HEK293 (cell line): ENCODE measurements around the gene NDC1.

Experiments
- CTCF ChIA-PET: fragments of 350-600 bp; formaldehyde crosslinking; extraction: SDS; loops from one replicate; lab custom pipeline; 2021; ENCODE audit warnings: antibody characterized with exemption; lab: Yijun Ruan, JAX
- POLR2A ChIA-PET: fragments of 300-600 bp; formaldehyde crosslinking; extraction: SDS; loops from one replicate; lab custom pipeline; 2020; ENCODE audit warnings: antibody characterized with exemption, inconsistent platforms; lab: Yijun Ruan, JAX
- H3K27ac ChIP-seq: fragments of 200-500 bp; sonication (Bioruptor generic); 2 replicates; pipeline ENCODE4 v1.5.1; 2014; ENCODE audit warnings: low read depth, low read length, control low read depth, inconsistent platforms; ENCODE audit errors: extremely low read depth
- H3K36me3 ChIP-seq, 2 experiments: fragments of 200-500 bp in 1 of 2; sonication (Bioruptor generic) in 1 of 2; 1 replicate in 1 of 2; 2 replicates in 1 of 2; pipeline ENCODE4 v1.5.1; 2014 to 2017; ENCODE audit warnings: inconsistent platforms in 2 of 2, low read length in 2 of 2; ENCODE audit not compliant: control insufficient read depth in 2 of 2, insufficient read depth in 1 of 2
- H3K4me1 ChIP-seq: fragments of 200-500 bp; sonication (Bioruptor generic); 2 replicates; pipeline ENCODE4 v1.5.1; 2014; ENCODE audit warnings: mild to moderate bottlenecking, low read length, inconsistent platforms; ENCODE audit not compliant: control insufficient read depth, insufficient read depth
- H3K4me3 ChIP-seq: 2 replicates; pipeline ENCODE4 v1.5.1; 2011; ENCODE audit warnings: low read depth, mild to moderate bottlenecking, control low read depth, low read length, moderate library complexity
- H3K9me3 ChIP-seq: fragments of 200-500 bp; sonication (Bioruptor generic); 2 replicates; pipeline ENCODE4 v1.5.1; 2014; ENCODE audit warnings: low read depth, low read length, inconsistent platforms; ENCODE audit not compliant: control insufficient read depth, insufficient read depth
- FEZF1 ChIP-seq: fragments of 450-650 bp; formaldehyde crosslinking; IDR thresholded peaks from 2 replicates; pipeline ENCODE4 v1.5.1; 2016; ENCODE audit warnings: missing biosample characterization, missing genetic modification characterization
- GLIS1 ChIP-seq: fragments of 450-650 bp; formaldehyde crosslinking; IDR thresholded peaks from 2 replicates; pipeline ENCODE4 v1.5.1; 2016; ENCODE audit warnings: missing biosample characterization, missing genetic modification characterization
- OSR2 ChIP-seq: fragments of 450-650 bp; formaldehyde crosslinking; IDR thresholded peaks from 2 replicates; pipeline ENCODE4 v1.5.1; 2016; ENCODE audit warnings: missing biosample characterization, missing genetic modification characterization
- OVOL3 ChIP-seq: fragments of 450-650 bp; formaldehyde crosslinking; IDR thresholded peaks from 2 replicates; pipeline ENCODE4 v1.5.1; 2016; ENCODE audit warnings: missing biosample characterization, missing genetic modification characterization
- SALL2 ChIP-seq: fragments of 450-650 bp; formaldehyde crosslinking; IDR thresholded peaks from 2 replicates; pipeline ENCODE4 v1.5.0; 2017; ENCODE audit warnings: missing biosample characterization, mild to moderate bottlenecking, missing genetic modification characterization, borderline replicate concordance
- TCF7L2 ChIP-seq: IDR thresholded peaks from 2 replicates; pipeline ENCODE4 v1.6.1; 2011; ENCODE audit warnings: low read depth, mild to moderate bottlenecking, inconsistent platforms, low read length, moderate library complexity, borderline replicate concordance
- ZBTB17 ChIP-seq: fragments of 450-650 bp; formaldehyde crosslinking; IDR thresholded peaks from 2 replicates; pipeline ENCODE4 v1.5.1; 2016; ENCODE audit warnings: missing biosample characterization, missing genetic modification characterization
- ZNF184 ChIP-seq: fragments of 450-650 bp; IDR thresholded peaks from 2 replicates; pipeline ENCODE4 v1.5.1; 2018; ENCODE audit warnings: missing biosample characterization, mild to moderate bottlenecking, missing genetic modification characterization
- ZNF19 ChIP-seq: fragments of 450-650 bp; formaldehyde crosslinking; IDR thresholded peaks from 2 replicates; pipeline ENCODE4; 2016; ENCODE audit warnings: missing biosample characterization, missing genetic modification characterization, low read depth
- ZNF239 ChIP-seq: fragments of 450-650 bp; formaldehyde crosslinking; IDR thresholded peaks from 2 replicates; pipeline ENCODE4 v1.5.1; 2016; ENCODE audit warnings: missing biosample characterization, missing genetic modification characterization
- ZNF302 ChIP-seq: fragments of 450-650 bp; formaldehyde crosslinking; IDR thresholded peaks from 2 replicates; pipeline ENCODE4 v1.5.1; 2016; ENCODE audit warnings: missing biosample characterization, missing genetic modification characterization, low read depth
- ZNF324 ChIP-seq: fragments of 450-650 bp; formaldehyde crosslinking; IDR thresholded peaks from 2 replicates; pipeline ENCODE4 v1.5.1; 2016; ENCODE audit warnings: missing biosample characterization, missing genetic modification characterization
- ZNF433 ChIP-seq: fragments of 450-650 bp; formaldehyde crosslinking; IDR thresholded peaks from 2 replicates; pipeline ENCODE4 v1.5.1; 2016; ENCODE audit warnings: missing biosample characterization, missing genetic modification characterization, low read depth
- ZNF510 ChIP-seq: fragments of 450-650 bp; formaldehyde crosslinking; IDR thresholded peaks from 2 replicates; pipeline ENCODE4 v1.5.1; 2018; ENCODE audit warnings: mild to moderate bottlenecking, missing genetic modification characterization, missing biosample characterization; ENCODE audit not compliant: insufficient replicate concordance
- ZNF521 ChIP-seq: fragments of 450-650 bp; formaldehyde crosslinking; IDR thresholded peaks from 2 replicates; pipeline ENCODE4 v1.5.1; 2017; ENCODE audit warnings: missing biosample characterization, mild to moderate bottlenecking, missing genetic modification characterization
- ZNF529 ChIP-seq: fragments of 450-650 bp; formaldehyde crosslinking; IDR thresholded peaks from 2 replicates; pipeline ENCODE4 v1.5.1; 2017; ENCODE audit warnings: missing genetic modification characterization, missing biosample characterization; ENCODE audit not compliant: insufficient replicate concordance
- ZNF571 ChIP-seq: fragments of 450-650 bp; formaldehyde crosslinking; IDR thresholded peaks from 2 replicates; pipeline ENCODE4 v1.5.0; 2017; ENCODE audit warnings: missing biosample characterization, missing genetic modification characterization
- ZNF610 ChIP-seq: fragments of 450-650 bp; formaldehyde crosslinking; IDR thresholded peaks from 2 replicates; pipeline ENCODE4 v1.5.1; 2016; ENCODE audit warnings: missing biosample characterization, missing genetic modification characterization, borderline replicate concordance
- ZNF76 ChIP-seq: fragments of 450-650 bp; formaldehyde crosslinking; IDR thresholded peaks from 2 replicates; pipeline ENCODE4; 2016; ENCODE audit warnings: low read depth, missing biosample characterization, missing genetic modification characterization, borderline replicate concordance
- TF ChIP-seq, protein P1 (sequence below): sonication (generic); formaldehyde crosslinking; IDR thresholded peaks from 2 replicates; pipeline ENCODE4 v1.8.1; 2022; ENCODE audit warnings: mild to moderate bottlenecking, moderate library complexity, missing genetic modification reagents
- TF ChIP-seq, protein P2 (sequence below): fragments of 450-650 bp; formaldehyde crosslinking; IDR thresholded peaks from 2 replicates; pipeline ENCODE4 v1.5.1; 2016; ENCODE audit warnings: missing biosample characterization, missing genetic modification characterization
- TF ChIP-seq, protein P3 (sequence below): fragments of 450-650 bp; formaldehyde crosslinking; IDR thresholded peaks from 2 replicates; pipeline ENCODE4 v1.5.1; 2017; ENCODE audit warnings: missing biosample characterization, missing genetic modification characterization
- TF ChIP-seq, protein P4 (sequence below): fragments of 450-650 bp; formaldehyde crosslinking; IDR thresholded peaks from 2 replicates; pipeline ENCODE4 v1.5.1; 2017; ENCODE audit warnings: missing biosample characterization, missing genetic modification characterization
- TF ChIP-seq, protein P5 (sequence below): fragments of 450-650 bp; formaldehyde crosslinking; IDR thresholded peaks from 2 replicates; pipeline ENCODE4 v1.5.1; 2016; ENCODE audit warnings: missing biosample characterization, missing genetic modification characterization

NDC1 gene

DNA sequence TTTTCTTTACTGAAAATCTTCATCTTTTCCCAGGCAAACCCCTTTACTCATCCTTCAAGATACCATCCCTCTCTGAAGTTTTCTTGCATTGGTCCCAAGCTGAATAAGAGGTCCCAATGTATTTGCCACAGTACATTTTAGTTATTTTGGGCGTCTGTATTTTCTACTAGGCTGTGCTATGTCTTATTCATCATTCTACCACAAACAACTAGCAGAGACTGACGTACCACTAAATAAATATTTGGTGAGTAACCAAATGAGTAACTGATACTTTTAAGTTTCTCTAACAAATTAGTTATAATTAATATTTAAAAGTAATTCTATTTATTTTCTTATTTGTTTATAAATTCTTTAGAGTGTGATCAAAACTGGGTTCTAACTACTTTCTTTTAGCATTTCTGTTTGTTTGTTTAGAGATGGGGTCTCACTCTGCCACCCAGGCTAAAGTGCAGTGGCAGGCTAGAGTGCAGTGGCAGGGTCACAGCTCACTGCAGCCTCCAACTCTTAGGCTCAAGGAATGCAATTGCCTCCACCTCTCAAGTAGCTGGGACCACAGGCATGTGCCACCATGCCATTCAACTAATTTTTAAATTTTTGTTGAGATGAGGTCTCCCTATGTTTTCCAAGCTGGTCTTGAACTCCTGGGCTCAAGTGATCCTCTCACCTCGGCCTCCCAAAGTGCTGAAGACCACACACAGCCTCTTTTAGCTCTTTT, 33.1 kb downstream of the NDC1 start:
- TF ChIP-seq ZNF324: no peak
- TF ChIP-seq ZNF76 (tag by site-specific recombination): no peak
- TF ChIP-seq, protein P1, sequence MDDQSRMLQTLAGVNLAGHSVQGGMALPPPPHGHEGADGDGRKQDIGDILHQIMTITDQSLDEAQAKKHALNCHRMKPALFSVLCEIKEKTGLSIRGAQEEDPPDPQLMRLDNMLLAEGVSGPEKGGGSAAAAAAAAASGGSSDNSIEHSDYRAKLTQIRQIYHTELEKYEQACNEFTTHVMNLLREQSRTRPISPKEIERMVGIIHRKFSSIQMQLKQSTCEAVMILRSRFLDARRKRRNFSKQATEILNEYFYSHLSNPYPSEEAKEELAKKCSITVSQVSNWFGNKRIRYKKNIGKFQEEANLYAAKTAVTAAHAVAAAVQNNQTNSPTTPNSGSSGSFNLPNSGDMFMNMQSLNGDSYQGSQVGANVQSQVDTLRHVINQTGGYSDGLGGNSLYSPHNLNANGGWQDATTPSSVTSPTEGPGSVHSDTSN (CRISPR knock-in tag): no peak
- TF ChIP-seq, protein P2, sequence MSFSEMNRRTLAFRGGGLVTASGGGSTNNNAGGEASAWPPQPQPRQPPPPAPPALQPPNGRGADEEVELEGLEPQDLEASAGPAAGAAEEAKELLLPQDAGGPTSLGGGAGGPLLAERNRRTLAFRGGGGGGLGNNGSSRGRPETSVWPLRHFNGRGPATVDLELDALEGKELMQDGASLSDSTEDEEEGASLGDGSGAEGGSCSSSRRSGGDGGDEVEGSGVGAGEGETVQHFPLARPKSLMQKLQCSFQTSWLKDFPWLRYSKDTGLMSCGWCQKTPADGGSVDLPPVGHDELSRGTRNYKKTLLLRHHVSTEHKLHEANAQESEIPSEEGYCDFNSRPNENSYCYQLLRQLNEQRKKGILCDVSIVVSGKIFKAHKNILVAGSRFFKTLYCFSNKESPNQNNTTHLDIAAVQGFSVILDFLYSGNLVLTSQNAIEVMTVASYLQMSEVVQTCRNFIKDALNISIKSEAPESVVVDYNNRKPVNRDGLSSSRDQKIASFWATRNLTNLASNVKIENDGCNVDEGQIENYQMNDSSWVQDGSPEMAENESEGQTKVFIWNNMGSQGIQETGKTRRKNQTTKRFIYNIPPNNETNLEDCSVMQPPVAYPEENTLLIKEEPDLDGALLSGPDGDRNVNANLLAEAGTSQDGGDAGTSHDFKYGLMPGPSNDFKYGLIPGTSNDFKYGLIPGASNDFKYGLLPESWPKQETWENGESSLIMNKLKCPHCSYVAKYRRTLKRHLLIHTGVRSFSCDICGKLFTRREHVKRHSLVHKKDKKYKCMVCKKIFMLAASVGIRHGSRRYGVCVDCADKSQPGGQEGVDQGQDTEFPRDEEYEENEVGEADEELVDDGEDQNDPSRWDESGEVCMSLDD (tag by site-specific recombination): no peak
- TF ChIP-seq, protein P3, sequence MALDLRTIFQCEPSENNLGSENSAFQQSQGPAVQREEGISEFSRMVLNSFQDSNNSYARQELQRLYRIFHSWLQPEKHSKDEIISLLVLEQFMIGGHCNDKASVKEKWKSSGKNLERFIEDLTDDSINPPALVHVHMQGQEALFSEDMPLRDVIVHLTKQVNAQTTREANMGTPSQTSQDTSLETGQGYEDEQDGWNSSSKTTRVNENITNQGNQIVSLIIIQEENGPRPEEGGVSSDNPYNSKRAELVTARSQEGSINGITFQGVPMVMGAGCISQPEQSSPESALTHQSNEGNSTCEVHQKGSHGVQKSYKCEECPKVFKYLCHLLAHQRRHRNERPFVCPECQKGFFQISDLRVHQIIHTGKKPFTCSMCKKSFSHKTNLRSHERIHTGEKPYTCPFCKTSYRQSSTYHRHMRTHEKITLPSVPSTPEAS (tag by site-specific recombination): no peak
- no peak for TF ChIP-seq ZNF521 (tag by site-specific recombination)
- no peak for TF ChIP-seq ZNF510 (tag by site-specific recombination)
- TF ChIP-seq ZNF302: no peak
- no peak for TF ChIP-seq ZNF571 (tag by site-specific recombination)
- peaks cover 54 to 68% of the 10 kb centered on the region in 2 experiments for H3K36me3 ChIP-seq
- ChIA-PET CTCF (interaction anchor here (0.6 kb wide), 1 partner anchor 12 kb away, joined by 3 read pairs; no protein-coding TSS in a partner anchor), POLR2A (no interaction called here)
- no peak overlapping the region for H3K27ac ChIP-seq
- no peak overlapping the region for H3K4me3 ChIP-seq
- H3K4me1 ChIP-seq: no peaks in the 10 kb centered on the region
- no peaks in the 10 kb centered on the region for H3K9me3 ChIP-seq

DNA sequence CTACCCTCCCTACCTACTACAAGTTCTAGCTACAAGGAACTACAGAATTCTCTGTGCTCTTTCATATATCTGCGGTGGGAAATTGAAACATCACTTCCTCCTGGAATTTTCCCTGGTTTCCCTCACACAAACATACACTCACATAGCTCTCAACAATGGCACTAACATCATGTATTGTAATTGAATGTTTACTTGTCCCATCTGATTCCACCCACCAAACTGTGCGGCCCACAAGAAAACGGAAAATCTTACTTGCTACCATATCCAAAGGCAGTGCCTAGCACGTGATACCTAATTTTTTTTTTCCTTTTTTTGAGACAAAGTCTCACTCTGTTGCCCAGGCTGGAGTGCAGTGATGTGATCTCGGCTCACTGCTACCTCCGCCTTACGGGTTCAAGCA, 33.9 kb downstream of the NDC1 start:
- no peak overlapping the region for H3K27ac ChIP-seq
- no peak overlapping the region for H3K4me3 ChIP-seq
- H3K4me1 ChIP-seq: no peaks in the 10 kb centered on the region
- no peaks in the 10 kb centered on the region for H3K9me3 ChIP-seq
- TF ChIP-seq SALL2 (tag by site-specific recombination) (no peak), ZNF239 (no peak), ZNF529 (tag by site-specific recombination) (no peak)
- POLR2A ChIA-PET: no interaction called here
- peaks cover 50 to 72% of the 10 kb centered on the region in 2 experiments for H3K36me3 ChIP-seq
- CTCF ChIA-PET: no interaction called here

DNA sequence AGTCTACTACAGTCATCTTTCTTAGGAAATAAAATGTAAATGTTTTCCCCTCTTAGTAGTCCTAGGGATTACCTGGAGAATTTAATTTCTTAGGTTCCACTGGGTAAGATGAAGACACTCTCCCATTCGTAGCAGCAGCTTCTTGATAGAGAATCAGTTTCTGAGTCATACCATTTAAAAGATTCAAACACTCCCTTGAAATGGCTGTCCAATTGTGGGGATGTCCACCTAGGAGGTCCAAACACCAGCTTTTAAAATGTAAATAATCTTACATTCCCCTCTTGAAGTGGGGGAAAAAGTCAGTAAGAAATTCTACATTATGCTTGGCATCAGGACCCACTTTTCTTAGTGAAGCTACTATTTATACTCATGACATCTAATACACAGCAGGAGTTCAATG, 37.5 kb downstream of the NDC1 start:
- H3K4me1 ChIP-seq: no peaks in the 10 kb centered on the region
- H3K36me3 ChIP-seq: peaks cover 55 to 86% of the 10 kb centered on the region in 2 experiments
- H3K9me3 ChIP-seq: no peaks in the 10 kb centered on the region
- CTCF ChIA-PET: no interaction called here
- POLR2A ChIA-PET: no interaction called here
- H3K4me3 ChIP-seq: no peak overlapping the region
- no peak overlapping the region for H3K27ac ChIP-seq
- no peak for TF ChIP-seq FEZF1 (tag by site-specific recombination)
- TF ChIP-seq TCF7L2: no peak
- TF ChIP-seq OSR2: no peak
- no peak for TF ChIP-seq ZNF610
- TF ChIP-seq GLIS1 (tag by site-specific recombination): no peak
- TF ChIP-seq ZNF433 (tag by site-specific recombination): no peak
- TF ChIP-seq ZBTB17 (tag by site-specific recombination): no peak
- TF ChIP-seq, protein P4, sequence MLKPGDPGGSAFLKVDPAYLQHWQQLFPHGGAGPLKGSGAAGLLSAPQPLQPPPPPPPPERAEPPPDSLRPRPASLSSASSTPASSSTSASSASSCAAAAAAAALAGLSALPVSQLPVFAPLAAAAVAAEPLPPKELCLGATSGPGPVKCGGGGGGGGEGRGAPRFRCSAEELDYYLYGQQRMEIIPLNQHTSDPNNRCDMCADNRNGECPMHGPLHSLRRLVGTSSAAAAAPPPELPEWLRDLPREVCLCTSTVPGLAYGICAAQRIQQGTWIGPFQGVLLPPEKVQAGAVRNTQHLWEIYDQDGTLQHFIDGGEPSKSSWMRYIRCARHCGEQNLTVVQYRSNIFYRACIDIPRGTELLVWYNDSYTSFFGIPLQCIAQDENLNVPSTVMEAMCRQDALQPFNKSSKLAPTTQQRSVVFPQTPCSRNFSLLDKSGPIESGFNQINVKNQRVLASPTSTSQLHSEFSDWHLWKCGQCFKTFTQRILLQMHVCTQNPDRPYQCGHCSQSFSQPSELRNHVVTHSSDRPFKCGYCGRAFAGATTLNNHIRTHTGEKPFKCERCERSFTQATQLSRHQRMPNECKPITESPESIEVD: no peak
- TF ChIP-seq ZNF19 (tag by site-specific recombination): no peak
- no peak for TF ChIP-seq ZNF184
- TF ChIP-seq, protein P5, sequence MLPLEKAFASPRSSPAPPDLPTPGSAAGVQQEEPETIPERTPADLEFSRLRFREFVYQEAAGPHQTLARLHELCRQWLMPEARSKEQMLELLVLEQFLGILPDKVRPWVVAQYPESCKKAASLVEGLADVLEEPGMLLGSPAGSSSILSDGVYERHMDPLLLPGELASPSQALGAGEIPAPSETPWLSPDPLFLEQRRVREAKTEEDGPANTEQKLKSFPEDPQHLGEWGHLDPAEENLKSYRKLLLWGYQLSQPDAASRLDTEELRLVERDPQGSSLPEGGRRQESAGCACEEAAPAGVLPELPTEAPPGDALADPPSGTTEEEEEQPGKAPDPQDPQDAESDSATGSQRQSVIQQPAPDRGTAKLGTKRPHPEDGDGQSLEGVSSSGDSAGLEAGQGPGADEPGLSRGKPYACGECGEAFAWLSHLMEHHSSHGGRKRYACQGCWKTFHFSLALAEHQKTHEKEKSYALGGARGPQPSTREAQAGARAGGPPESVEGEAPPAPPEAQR (tag by site-specific recombination): no peak
- no peak for TF ChIP-seq OVOL3 (tag by site-specific recombination)
